HepG2 (cell line): Measurements from ENCODE around the gene DPEP1. TPM values are rescaled to one million over a fixed set of nuclear protein-coding genes. Genes with fewer than 3 reads are reported as not detected.

Source experiments
- ATAC-seq: fragments of 200-7000 bp; cut with Tn5 transposase; 3 replicates; pipeline ENCODE4 v1.9.1; 2020; ENCODE audit warnings: mild to moderate bottlenecking, moderate library complexity
- BruUV-seq: library from RNA; stranded (reverse); fragments of 400-500 nt; replicated peaks from 2 replicates; lab custom pipeline; 2021; lab: Mats Ljungman, UMichigan
- CTCF ChIA-PET: fragments of 300-600 bp; formaldehyde crosslinking; extraction: SDS; loops from one replicate; lab custom pipeline; 2021; ENCODE audit warnings: low total read pairs, inconsistent platforms, low intra/inter-chr PET ratio; lab: Yijun Ruan, JAX
- POLR2A ChIA-PET: fragments of 350-600 bp; sonication (Branson Sonifier 250); formaldehyde crosslinking; loops from one replicate; lab custom pipeline; 2020; ENCODE audit warnings: antibody characterized with exemption, inconsistent platforms; lab: Yijun Ruan, JAX
- DNase-seq: peaks from one replicate; pipeline ENCODE4 v3.0.0-alpha.2; 2015; ENCODE audit warnings: low spot score
- FAIRE-seq: peaks from 3 replicates; lab custom pipeline; 2011; peaks lifted over from hg19 to GRCh38; lab: Jason Lieb, UNC
- H2AFZ ChIP-seq: one replicate; pipeline ENCODE4 v1.6.1; 2011; ENCODE audit warnings: low read length, inconsistent platforms
- H3K27ac ChIP-seq: fragments of 300-600 bp; 3 replicates; pipeline ENCODE4 v1.8.0; 2011; ENCODE audit warnings: mixed run types, mild to moderate bottlenecking, mixed read lengths, low read length, inconsistent platforms; ENCODE audit not compliant: insufficient read depth; ENCODE audit errors: extremely low read length
- H3K27me3 ChIP-seq, 2 experiments: fragments of 200-600 bp in 1 of 2; 2 replicates in 1 of 2; 3 replicates in 1 of 2; pipeline versions ENCODE4 v1.6.0 to v1.8.0; 2011; ENCODE audit warnings: low read length in 2 of 2, mild to moderate bottlenecking in 2 of 2, moderate library complexity in 2 of 2, inconsistent platforms in 1 of 2; ENCODE audit not compliant: insufficient read depth in 2 of 2, control insufficient read depth in 1 of 2
- H3K36me3 ChIP-seq, 2 experiments: fragments of 200-600 bp in 1 of 2; replicated peaks in 1 of 2; 2 replicates in 1 of 2; 3 replicates in 1 of 2; pipeline versions ENCODE4 v1.5.1 to v1.8.0; 2011; ENCODE audit warnings: low read length in 2 of 2, inconsistent platforms in 1 of 2; ENCODE audit not compliant: insufficient read depth in 2 of 2, control insufficient read depth in 1 of 2
- H3K4me1 ChIP-seq: 2 replicates; pipeline ENCODE4 v1.5.1; 2012; ENCODE audit warnings: low read length, inconsistent platforms; ENCODE audit not compliant: insufficient read depth
- H3K4me2 ChIP-seq: 2 replicates; pipeline ENCODE4 v1.6.0; 2011; ENCODE audit warnings: low read depth, low read length, inconsistent platforms
- H3K4me3 ChIP-seq, 3 experiments: fragments of 200-600 bp in 1 of 3; sonication (generic), shearing (Covaris generic) in 1 of 3; replicated peaks in 1 of 3; 2 replicates each; pipeline ENCODE4 v1.5.1; 2011 to 2016; ENCODE audit warnings: low read length in 3 of 3, inconsistent platforms in 2 of 3, low read depth in 2 of 3, mild to moderate bottlenecking in 2 of 3, control low read depth in 1 of 3, mixed read lengths in 1 of 3; ENCODE audit not compliant: insufficient read depth in 1 of 3
- H3K79me2 ChIP-seq: one replicate; pipeline ENCODE4 v1.6.1; 2011; ENCODE audit warnings: low read length, inconsistent platforms; ENCODE audit not compliant: insufficient read depth
- H3K9ac ChIP-seq: 2 replicates; pipeline ENCODE4 v1.6.0; 2011; ENCODE audit warnings: mild to moderate bottlenecking, low read depth, low read length, inconsistent platforms; ENCODE audit not compliant: insufficient read depth
- H3K9me3 ChIP-seq: 2 replicates; pipeline ENCODE4 v1.5.1; 2012; ENCODE audit warnings: mild to moderate bottlenecking, low read length
- H4K20me1 ChIP-seq: 2 replicates; pipeline ENCODE4 v1.6.0; 2011; ENCODE audit warnings: inconsistent platforms, mild to moderate bottlenecking, low read length, moderate library complexity; ENCODE audit not compliant: insufficient read depth
- ARNTL ChIP-seq: sonication (generic); formaldehyde crosslinking; IDR thresholded peaks from 2 replicates; pipeline ENCODE4 v1.4.0; 2020; ENCODE audit warnings: mild to moderate bottlenecking, missing genetic modification reagents
- BHLHE40 ChIP-seq: IDR thresholded peaks from 2 replicates; pipeline ENCODE4 v1.6.1; 2011; ENCODE audit warnings: low read length, improper control_type of control experiment
- BRCA1 ChIP-seq: sonication (generic); formaldehyde crosslinking; IDR thresholded peaks from 2 replicates; pipeline ENCODE4 v1.4.0; 2020; ENCODE audit warnings: missing genetic modification reagents
- JDP2 ChIP-seq: sonication (generic); formaldehyde crosslinking; IDR thresholded peaks from 2 replicates; pipeline ENCODE4 v1.8.1; 2022; ENCODE audit warnings: missing genetic modification reagents, borderline replicate concordance
- MAFK ChIP-seq, 2 experiments: IDR thresholded peaks in 1 of 2; conservative IDR thresholded peaks in 1 of 2; 2 replicates each; pipeline ENCODE4 v1.6.1; 2011; ENCODE audit warnings: improper control_type of control experiment in 2 of 2, low read length in 2 of 2
- MYNN ChIP-seq: sonication (generic); formaldehyde crosslinking; IDR thresholded peaks from 2 replicates; pipeline ENCODE4 v1.4.0; 2020; ENCODE audit warnings: mild to moderate bottlenecking, low read depth, missing genetic modification reagents
- SKIL ChIP-seq: sonication (generic); formaldehyde crosslinking; IDR thresholded peaks from 2 replicates; pipeline ENCODE4 v1.8.0; 2022; ENCODE audit warnings: missing genetic modification reagents, mild to moderate bottlenecking, moderate library complexity, borderline replicate concordance
- SMAD3 ChIP-seq: sonication (generic); formaldehyde crosslinking; IDR thresholded peaks from 2 replicates; pipeline ENCODE4 v1.4.0; 2020; ENCODE audit warnings: missing genetic modification reagents
- SRSF9 ChIP-seq: fragments of 200-400 bp; formaldehyde crosslinking; IDR thresholded peaks from 2 replicates; pipeline ENCODE4 v1.6.1; 2018; ENCODE audit warnings: borderline replicate concordance, mild to moderate bottlenecking, low read depth, low read length; ENCODE audit not compliant: insufficient read depth, poor library complexity, severe bottlenecking
- TAF15 ChIP-seq: fragments of 200-400 bp; formaldehyde crosslinking; IDR thresholded peaks from one replicate; pipeline ENCODE4 v1.6.1; 2018; ENCODE audit warnings: mild to moderate bottlenecking, low read depth, low read length; ENCODE audit not compliant: poor library complexity, severe bottlenecking
- ZBTB7B ChIP-seq: sonication (generic); formaldehyde crosslinking; IDR thresholded peaks from 2 replicates; pipeline ENCODE4 v1.4.0; 2020; ENCODE audit warnings: missing genetic modification reagents
- ZC3H4 ChIP-seq: sonication (generic); formaldehyde crosslinking; IDR thresholded peaks from 2 replicates; pipeline ENCODE4 v1.4.0; 2020; ENCODE audit warnings: missing genetic modification reagents, borderline replicate concordance
- ZNF432 ChIP-seq: sonication (generic); formaldehyde crosslinking; IDR thresholded peaks from 2 replicates; pipeline ENCODE4 v1.5.0; 2020; ENCODE audit warnings: missing genetic modification reagents, mild to moderate bottlenecking, borderline replicate concordance
- ZNF776 ChIP-seq: sonication (generic); formaldehyde crosslinking; IDR thresholded peaks from 2 replicates; pipeline ENCODE4 v1.4.0; 2020; ENCODE audit warnings: mild to moderate bottlenecking, missing genetic modification reagents
- ZSCAN31 ChIP-seq: sonication (generic); formaldehyde crosslinking; IDR thresholded peaks from 2 replicates; pipeline ENCODE4 v1.5.0; 2020; ENCODE audit warnings: low read depth, mild to moderate bottlenecking, missing genetic modification reagents
- WGBS: methylation state at CpG from one replicate; pipeline ENCODE4 v1.1.6; 2017; ENCODE audit warnings: low lambda C conversion rate; 5-methylcytosine and 5-hydroxymethylcytosine counted together
- in situ Hi-C: cut with HindIII; loops from 2 replicates; pipeline ENCODE4 v1.10.0; 2017; ENCODE audit warnings: low pct_unique_long_range_greater_than_20kb; ENCODE audit not compliant: extremely low pct_ligation_motif_present
- intact Hi-C: fragments of 100-400 bp; cut with micrococcal nuclease; formaldehyde crosslinking; loops from one replicate; pipeline ENCODE4 v1.10.0; 2022; ENCODE audit not compliant: unreplicated experiment
- polyA plus RNA-seq, 8 experiments: library from polyadenylated mRNA; depleted of rRNA in 3 of 8; stranded (reverse) in 7 of 8; unstranded in 1 of 8; fragments of >200 nt; fragmentation: Illumina TruSeq in 4 of 8; extraction: Trizol in 4 of 8; gene quantifications; 2 replicates each; pipeline versions ENCODE4 v1.2.1 to v1.2.3, GENCODE V29; 2011 to 2016; ENCODE audit warnings: low read depth in 4 of 8, missing spikeins in 1 of 8, mixed read lengths in 1 of 8; ENCODE audit not compliant: insufficient read depth in 1 of 8
- total RNA-seq, 5 experiments: library from RNA; depleted of rRNA; stranded (reverse); fragments of >200 nt; fragmentation: Illumina TruSeq; extraction: Trizol; gene quantifications; 2 replicates each; pipeline ENCODE4 v1.2.3, GENCODE V29; 2016; ENCODE audit warnings: low read depth in 1 of 5
- TF ChIP-seq, protein P1 (sequence below): IDR thresholded peaks from 2 replicates; pipeline ENCODE4 v1.6.1; 2016
- TF ChIP-seq, protein P2 (sequence below): sonication (generic); IDR thresholded peaks from 2 replicates; pipeline ENCODE4 v1.6.1; 2016; ENCODE audit warnings: low read depth, borderline replicate concordance
- TF ChIP-seq, protein P3 (sequence below): sonication (generic); formaldehyde crosslinking; IDR thresholded peaks from 2 replicates; pipeline ENCODE4 v1.4.0; 2020; ENCODE audit warnings: missing genetic modification reagents
- TF ChIP-seq, protein P4 (sequence below): sonication (generic); formaldehyde crosslinking; IDR thresholded peaks from 2 replicates; pipeline ENCODE4 v1.4.0; 2020; ENCODE audit warnings: mild to moderate bottlenecking, missing genetic modification reagents

The DPEP1 gene
- total and polyA plus RNA-seq, 2 of the 13 experiments (the other 11 are each of a cell fraction or from before 2014, with no cell fraction given) = 37.6 to 52.2 TPM

GRCh38 chr16:89612415-89613166, 851 bp upstream of the DPEP1 start:
- 68% methylated on average over 20 of the region's 20 CpGs for WGBS
- Histone ChIP-seq H3K9ac (no peak overlapping the region), H3K4me2 (no peak overlapping the region), H3K4me1 (peaks cover 49% of the 10 kb centered on the region), H4K20me1 (no peaks in the 10 kb centered on the region), H2AFZ (no peak overlapping the region), H3K4me3 (no peak overlapping the region), H3K79me2 (no peaks in the 10 kb centered on the region), H3K27me3 (peaks cover 5 to 27% of the 10 kb centered on the region in 2 experiments; a peak in 4 of 5 replicates), H3K36me3 (no peaks in the 10 kb centered on the region), H3K9me3 (no peaks in the 10 kb centered on the region), H3K27ac (no peak overlapping the region)
- no TSS peak for BruUV-seq
- ChIA-PET CTCF (interaction anchor here (1.2 kb wide), 1 partner anchor 29 kb away, joined by 4 read pairs; no protein-coding TSS in a partner anchor), POLR2A (no interaction called here)
- in situ Hi-C loops = no loop called here
- no peak for FAIRE-seq
- no peak for DNase-seq
- TF ChIP-seq SMAD3 (CRISPR knock-in tag) (no peak), ZNF776 (CRISPR knock-in tag) (no peak), SRSF9 (no peak), ZBTB7B (no peak), JDP2 (no peak), BHLHE40 (no peak), MAFK (conservative IDR thresholded peaks at IDR 0.05 in 1 of 2, IDR thresholded peaks at IDR 0.05 in 1 of 2; ENCODE audit: low read length in 2 of 2) (no peak), MYNN (no peak), SKIL (CRISPR knock-in tag) (no peak), ZC3H4 (CRISPR knock-in tag) (no peak), ZNF432 (CRISPR knock-in tag) (no peak), ARNTL (CRISPR knock-in tag) (no peak), BRCA1 (CRISPR knock-in tag) (no peak), ZSCAN31 (no peak), TAF15 (no peak)
- TF ChIP-seq, protein P1, sequence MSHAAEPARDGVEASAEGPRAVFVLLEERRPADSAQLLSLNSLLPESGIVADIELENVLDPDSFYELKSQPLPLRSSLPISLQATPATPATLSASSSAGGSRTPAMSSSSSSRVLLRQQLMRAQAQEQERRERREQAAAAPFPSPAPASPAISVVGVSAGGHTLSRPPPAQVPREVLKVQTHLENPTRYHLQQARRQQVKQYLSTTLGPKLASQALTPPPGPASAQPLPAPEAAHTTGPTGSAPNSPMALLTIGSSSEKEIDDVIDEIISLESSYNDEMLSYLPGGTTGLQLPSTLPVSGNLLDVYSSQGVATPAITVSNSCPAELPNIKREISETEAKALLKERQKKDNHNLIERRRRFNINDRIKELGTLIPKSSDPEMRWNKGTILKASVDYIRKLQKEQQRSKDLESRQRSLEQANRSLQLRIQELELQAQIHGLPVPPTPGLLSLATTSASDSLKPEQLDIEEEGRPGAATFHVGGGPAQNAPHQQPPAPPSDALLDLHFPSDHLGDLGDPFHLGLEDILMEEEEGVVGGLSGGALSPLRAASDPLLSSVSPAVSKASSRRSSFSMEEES (CRISPR knock-in tag) = no peak
- TF ChIP-seq, protein P2, sequence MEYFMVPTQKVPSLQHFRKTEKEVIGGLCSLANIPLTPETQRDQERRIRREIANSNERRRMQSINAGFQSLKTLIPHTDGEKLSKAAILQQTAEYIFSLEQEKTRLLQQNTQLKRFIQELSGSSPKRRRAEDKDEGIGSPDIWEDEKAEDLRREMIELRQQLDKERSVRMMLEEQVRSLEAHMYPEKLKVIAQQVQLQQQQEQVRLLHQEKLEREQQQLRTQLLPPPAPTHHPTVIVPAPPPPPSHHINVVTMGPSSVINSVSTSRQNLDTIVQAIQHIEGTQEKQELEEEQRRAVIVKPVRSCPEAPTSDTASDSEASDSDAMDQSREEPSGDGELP = no peak
- TF ChIP-seq, protein P3, sequence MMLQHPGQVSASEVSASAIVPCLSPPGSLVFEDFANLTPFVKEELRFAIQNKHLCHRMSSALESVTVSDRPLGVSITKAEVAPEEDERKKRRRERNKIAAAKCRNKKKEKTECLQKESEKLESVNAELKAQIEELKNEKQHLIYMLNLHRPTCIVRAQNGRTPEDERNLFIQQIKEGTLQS (CRISPR knock-in tag) = no peak
- TF ChIP-seq, protein P4, sequence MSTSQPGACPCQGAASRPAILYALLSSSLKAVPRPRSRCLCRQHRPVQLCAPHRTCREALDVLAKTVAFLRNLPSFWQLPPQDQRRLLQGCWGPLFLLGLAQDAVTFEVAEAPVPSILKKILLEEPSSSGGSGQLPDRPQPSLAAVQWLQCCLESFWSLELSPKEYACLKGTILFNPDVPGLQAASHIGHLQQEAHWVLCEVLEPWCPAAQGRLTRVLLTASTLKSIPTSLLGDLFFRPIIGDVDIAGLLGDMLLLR (CRISPR knock-in tag) = no peak
- intact Hi-C loops = no loop called here
- no peak for ATAC-seq
